ENCODE results near the gene BBOX1. TPM values are rescaled to one million over a fixed set of nuclear protein-coding genes. Genes with fewer than 3 reads are reported as not detected.

The BBOX1 gene
- total RNA-seq, 4 donors from 2014 or later: 0.22 to 0.84 TPM; not detected in 2

- H3K36me3 ChIP-seq: no peaks in the 10 kb centered on the region
- 88 to 90% methylated on average over 2 of the region's 2 CpGs for WGBS, 2 donors
- no peak for DNase-seq (ENCODE audit: low spot score in 2 of 2)
- no peaks in the 10 kb centered on the region for H3K4me1 ChIP-seq
- no peak for TF ChIP-seq EP300 (IDR thresholded peaks at IDR 0.05)
- TF ChIP-seq CTCF (IDR thresholded peaks at IDR 0.05): no peak
- TF ChIP-seq POLR2A (IDR thresholded peaks at IDR 0.05): no peak
- no peak overlapping the region for H3K4me3 ChIP-seq
- H3K9me3 ChIP-seq: no peaks in the 10 kb centered on the region
- no peaks in the 10 kb centered on the region for H3K27me3 ChIP-seq
- H3K27ac ChIP-seq: no peak overlapping the region
Measured at GRCh38 chr11:27083241-27083640, 42.6 kb downstream of the BBOX1 start.

- no peaks in the 10 kb centered on the region for H3K27me3 ChIP-seq
- no peak for TF ChIP-seq EP300 (IDR thresholded peaks at IDR 0.05)
- no peak for TF ChIP-seq POLR2A (IDR thresholded peaks at IDR 0.05)
- TF ChIP-seq CTCF (IDR thresholded peaks at IDR 0.05): no peak
- no peak overlapping the region for H3K27ac ChIP-seq
- H3K4me1 ChIP-seq: no peaks in the 10 kb centered on the region
- H3K4me3 ChIP-seq: no peak overlapping the region
- no peak for DNase-seq (ENCODE audit: low spot score in 2 of 2)
- no peaks in the 10 kb centered on the region for H3K36me3 ChIP-seq
- H3K9me3 ChIP-seq: no peaks in the 10 kb centered on the region
Measured at GRCh38 chr11:27083782-27084181, 43.2 kb downstream of the BBOX1 start.

- Histone ChIP-seq H3K4me1 (no peaks in the 10 kb centered on the region), H3K27ac (no peak overlapping the region)
Measured at GRCh38 chr11:27084518-27084917, 43.9 kb downstream of the BBOX1 start.

GRCh38 chr11:27085111-27085510, 44.5 kb downstream of the BBOX1 start:
- WGBS, 2 donors: 90 to 93% methylated on average over 1 of the region's 1 CpG

More at GRCh38 chr11:27084518-27084917, 43.9 kb downstream of the BBOX1 start:
- no peak for DNase-seq (ENCODE audit: low spot score in 2 of 2)
- no peaks in the 10 kb centered on the region for H3K36me3 ChIP-seq
- no peaks in the 10 kb centered on the region for H3K9me3 ChIP-seq
- H3K4me3 ChIP-seq: no peak overlapping the region
- TF ChIP-seq CTCF (IDR thresholded peaks at IDR 0.05): no peak
- TF ChIP-seq EP300 (IDR thresholded peaks at IDR 0.05): no peak
- no peak for TF ChIP-seq POLR2A (IDR thresholded peaks at IDR 0.05)
- H3K27me3 ChIP-seq: no peaks in the 10 kb centered on the region

GRCh38 chr11:27085605-27086004, 45.0 kb downstream of the BBOX1 start:
- Histone ChIP-seq H3K27me3 (no peaks in the 10 kb centered on the region), H3K27ac (no peak overlapping the region), H3K36me3 (no peaks in the 10 kb centered on the region), H3K9me3 (peaks cover 0 to 6% (median 0%) of the 10 kb centered on the region in 4 donors), H3K4me1 (no peaks in the 10 kb centered on the region), H3K4me3 (no peak overlapping the region)
- TF ChIP-seq EP300 (IDR thresholded peaks at IDR 0.05) (no peak), CTCF (IDR thresholded peaks at IDR 0.05) (no peak), POLR2A (IDR thresholded peaks at IDR 0.05) (no peak)
- WGBS, 2 donors: 0 to 38% methylated on average over 1 of the region's 1 CpG
- no peak for DNase-seq (ENCODE audit: low spot score in 2 of 2)

More at GRCh38 chr11:27085111-27085510, 44.5 kb downstream of the BBOX1 start:
- Histone ChIP-seq H3K4me1 (no peaks in the 10 kb centered on the region), H3K9me3 (peaks cover 0 to under 1% (median 0%) of the 10 kb centered on the region in 4 donors), H3K27me3 (no peaks in the 10 kb centered on the region), H3K36me3 (no peaks in the 10 kb centered on the region), H3K4me3 (no peak overlapping the region), H3K27ac (no peak overlapping the region)
- TF ChIP-seq CTCF (IDR thresholded peaks at IDR 0.05) (no peak), EP300 (IDR thresholded peaks at IDR 0.05) (no peak), POLR2A (IDR thresholded peaks at IDR 0.05) (no peak)
- DNase-seq (ENCODE audit: low spot score in 2 of 2): no peak

Data from tibial nerve (tissue), 4 donors.